GM04503 (cell line): ENCODE results near the gene MITF.
A peak's percentile ranks its signal among the peaks of the same experiment; 100 is the strongest.

ENCODE experiments used
- DNase-seq: peaks from one replicate; pipeline ENCODE4 v3.0.0-alpha.2; 2012; ENCODE audit warnings: low read depth

MITF gene

GRCh38 chr3:69739204-69740102 lies at the start of gene MITF:
Gene MITF, plus strand, starts transcription at chr3:69739464. Its CDS starts 134 bp downstream, at chr3:69739598.
- peak; percentile 42 for DNase-seq

- DNase-seq, result no peak
These were observed 47.4 kb upstream of the MITF start for GRCh38 chr3:69691860-69692259.

- DNase-seq, result no peak
These were observed 46.5 kb upstream of the MITF start for GRCh38 chr3:69692761-69693160.

- no peak for DNase-seq
These were observed 43.8 kb upstream of the MITF start for GRCh38 chr3:69695443-69695842.

GRCh38 chr3:69695933-69696332 lies 43.3 kb upstream of the MITF start:
- no peak for DNase-seq

- no peak for DNase-seq
These were observed 42.9 kb upstream of the MITF start for GRCh38 chr3:69696367-69696766.

GRCh38 chr3:69697381-69697780 lies 41.9 kb upstream of the MITF start:
- DNase-seq, result no peak

- DNase-seq, result no peak
These were observed 40.5 kb upstream of the MITF start for GRCh38 chr3:69698728-69699127.

GRCh38 chr3:69699183-69699582 lies 40.1 kb upstream of the MITF start:
- no peak for DNase-seq

- DNase-seq, result no peak
These were observed 38.3 kb upstream of the MITF start for GRCh38 chr3:69700949-69701348.

GRCh38 chr3:69710153-69710977 lies 28.9 kb upstream of the MITF start:
- DNase-seq, result no peak

- no peak for DNase-seq
These were observed 27.0 kb upstream of the MITF start for GRCh38 chr3:69712269-69712668.

- DNase-seq, result no peak
These were observed 26.3 kb upstream of the MITF start for GRCh38 chr3:69712933-69713332.

GRCh38 chr3:69715204-69715603 lies 24.1 kb upstream of the MITF start:
- no peak for DNase-seq

GRCh38 chr3:69716119-69716518 lies 23.1 kb upstream of the MITF start:
- no peak for DNase-seq

- no peak for DNase-seq
These were observed 20.2 kb upstream of the MITF start for GRCh38 chr3:69718866-69719586.

GRCh38 chr3:69719587-69720122 lies 19.6 kb upstream of the MITF start:
- DNase-seq, result no peak

GRCh38 chr3:69720824-69721223 lies 18.4 kb upstream of the MITF start:
- no peak for DNase-seq

- DNase-seq, result no peak
These were observed 15.9 kb upstream of the MITF start for GRCh38 chr3:69723389-69723788.

GRCh38 chr3:69724722-69725435 lies 14.4 kb upstream of the MITF start:
- no peak for DNase-seq

- no peak for DNase-seq
These were observed 13.2 kb upstream of the MITF start for GRCh38 chr3:69725994-69726571.
